GM13977 (cell line): ENCODE measurements around the gene IGSF1.

ENCODE experiments used
- DNase-seq: peaks from one replicate; pipeline ENCODE4 v3.0.0; 2012; ENCODE audit warnings: low spot score
- CTCF ChIP-seq: IDR thresholded peaks from 2 replicates; pipeline ENCODE4 v1.5.1; 2012; ENCODE audit warnings: mild to moderate bottlenecking, control low read depth; ENCODE audit not compliant: insufficient read depth; ENCODE audit errors: extremely low read depth, missing control alignments
- in situ Hi-C: fragments of 300-500 bp; cut with MboI; formaldehyde crosslinking; loops from one replicate; pipeline ENCODE4 v1.12.0; 2022; ENCODE audit warnings: low sequenced_read_pairs, low pct_unique_long_range_greater_than_20kb, mixed read lengths, inconsistent platforms; ENCODE audit not compliant: unreplicated experiment

IGSF1 gene

GRCh38 chrX:131316260-131316659 is 27.2 kb upstream of the IGSF1 start:
- no peak for DNase-seq
- no peak for TF ChIP-seq CTCF
- in situ Hi-C loops, result no loop called here

- DNase-seq, result no peak
- in situ Hi-C loops, result no loop called here
- no peak for TF ChIP-seq CTCF
These were observed 19.9 kb upstream of the IGSF1 start for GRCh38 chrX:131308980-131309379.

GRCh38 chrX:131306601-131307000 is 17.5 kb upstream of the IGSF1 start:
- TF ChIP-seq CTCF, result no peak
- in situ Hi-C loops, result no loop called here
- no peak for DNase-seq

- in situ Hi-C loops, result no loop called here
- DNase-seq, result no peak
- TF ChIP-seq CTCF, result no peak
These were observed 16.8 kb upstream of the IGSF1 start for GRCh38 chrX:131305926-131306325.

- in situ Hi-C loops, result no loop called here
- no peak for TF ChIP-seq CTCF
- no peak for DNase-seq
These were observed 13.6 kb upstream of the IGSF1 start for GRCh38 chrX:131302701-131303100.

GRCh38 chrX:131301155-131301554 is 12.0 kb upstream of the IGSF1 start:
- no peak for DNase-seq
- in situ Hi-C loops, result no loop called here
- no peak for TF ChIP-seq CTCF

GRCh38 chrX:131298846-131299245 is 9.7 kb upstream of the IGSF1 start:
- DNase-seq, result no peak
- TF ChIP-seq CTCF, result no peak
- in situ Hi-C loops, result no loop called here
